GM21619 (cell line): ENCODE results near the gene MTUS2.

ENCODE experiments used
- ATAC-seq: cut with Tn5 transposase; IDR thresholded peaks from one replicate; pipeline ENCODE4 v1.9.1; 2021; ENCODE audit not compliant: unreplicated experiment

MTUS2 gene

GRCh38 chr13:29537736-29538651 is 717.9 kb downstream of the MTUS2 start:
- no peak for ATAC-seq

- no peak for ATAC-seq
Observed at GRCh38 chr13:29538652-29539040, 718.5 kb downstream of the MTUS2 start.

GRCh38 chr13:29539856-29540255 is 719.7 kb downstream of the MTUS2 start:
- no peak for ATAC-seq

- ATAC-seq = no peak
Observed at GRCh38 chr13:29540334-29540733, 720.2 kb downstream of the MTUS2 start.

GRCh38 chr13:29540799-29541198 is 720.7 kb downstream of the MTUS2 start:
- no peak for ATAC-seq

- no peak for ATAC-seq
Observed at GRCh38 chr13:29541400-29541799, 721.3 kb downstream of the MTUS2 start.

- no peak for ATAC-seq
Observed at GRCh38 chr13:29542381-29542780, 722.2 kb downstream of the MTUS2 start.

GRCh38 chr13:29543230-29544215 is 723.4 kb downstream of the MTUS2 start:
- ATAC-seq = peak; percentile 98

GRCh38 chr13:29545988-29546387 is 725.8 kb downstream of the MTUS2 start:
- no peak for ATAC-seq

- ATAC-seq = no peak
Observed at GRCh38 chr13:29546662-29547061, 726.5 kb downstream of the MTUS2 start.

GRCh38 chr13:29547153-29547552 is 727.0 kb downstream of the MTUS2 start:
- no peak for ATAC-seq

- ATAC-seq = no peak
Observed at GRCh38 chr13:29548722-29549121, 728.6 kb downstream of the MTUS2 start.

- no peak for ATAC-seq
Observed at GRCh38 chr13:29550430-29550988, 730.4 kb downstream of the MTUS2 start.

GRCh38 chr13:29551214-29551613 is 731.1 kb downstream of the MTUS2 start:
- ATAC-seq = no peak
